ENCODE data around the gene NSMCE1.

NSMCE1 gene

GRCh38 chr16:27311897-27312303 lies 43.3 kb upstream of the NSMCE1 start:
- H3K4me1 ChIP-seq (ENCODE audit: control insufficient read depth, insufficient read depth, low read length): peaks cover 6% of the 10 kb centered on the region; the same call in 1 of the 2 replicates
- no peak overlapping the region for H3K27ac ChIP-seq (ENCODE audit: low read depth, low read length)
- no peak overlapping the region for H3K9ac ChIP-seq (ENCODE audit: low read depth, low read length)
- no peaks in the 10 kb centered on the region for H3K36me3 ChIP-seq (ENCODE audit: control insufficient read depth, insufficient read depth, low read length)
- H3K9me3 ChIP-seq (ENCODE audit: control insufficient read depth, insufficient read depth, low read length): no peaks in the 10 kb centered on the region
- peaks cover 9% of the 10 kb centered on the region for H3K27me3 ChIP-seq (ENCODE audit: control insufficient read depth, insufficient read depth, low read length)
- no peak overlapping the region for H3K4me3 ChIP-seq (ENCODE audit: low read depth, low read length)

- H3K4me1 ChIP-seq (ENCODE audit: control insufficient read depth, insufficient read depth, low read length): peaks cover 6% of the 10 kb centered on the region; the same call in 1 of the 2 replicates
- no peak overlapping the region for H3K9ac ChIP-seq (ENCODE audit: low read depth, low read length)
- no peaks in the 10 kb centered on the region for H3K9me3 ChIP-seq (ENCODE audit: control insufficient read depth, insufficient read depth, low read length)
- no peak overlapping the region for H3K4me3 ChIP-seq (ENCODE audit: low read depth, low read length)
- peaks cover 9% of the 10 kb centered on the region for H3K27me3 ChIP-seq (ENCODE audit: control insufficient read depth, insufficient read depth, low read length)
- H3K27ac ChIP-seq (ENCODE audit: low read depth, low read length): no peak overlapping the region
- no peaks in the 10 kb centered on the region for H3K36me3 ChIP-seq (ENCODE audit: control insufficient read depth, insufficient read depth, low read length)
Observed at GRCh38 chr16:27311448-27311830, 42.9 kb upstream of the NSMCE1 start.

DNA sequence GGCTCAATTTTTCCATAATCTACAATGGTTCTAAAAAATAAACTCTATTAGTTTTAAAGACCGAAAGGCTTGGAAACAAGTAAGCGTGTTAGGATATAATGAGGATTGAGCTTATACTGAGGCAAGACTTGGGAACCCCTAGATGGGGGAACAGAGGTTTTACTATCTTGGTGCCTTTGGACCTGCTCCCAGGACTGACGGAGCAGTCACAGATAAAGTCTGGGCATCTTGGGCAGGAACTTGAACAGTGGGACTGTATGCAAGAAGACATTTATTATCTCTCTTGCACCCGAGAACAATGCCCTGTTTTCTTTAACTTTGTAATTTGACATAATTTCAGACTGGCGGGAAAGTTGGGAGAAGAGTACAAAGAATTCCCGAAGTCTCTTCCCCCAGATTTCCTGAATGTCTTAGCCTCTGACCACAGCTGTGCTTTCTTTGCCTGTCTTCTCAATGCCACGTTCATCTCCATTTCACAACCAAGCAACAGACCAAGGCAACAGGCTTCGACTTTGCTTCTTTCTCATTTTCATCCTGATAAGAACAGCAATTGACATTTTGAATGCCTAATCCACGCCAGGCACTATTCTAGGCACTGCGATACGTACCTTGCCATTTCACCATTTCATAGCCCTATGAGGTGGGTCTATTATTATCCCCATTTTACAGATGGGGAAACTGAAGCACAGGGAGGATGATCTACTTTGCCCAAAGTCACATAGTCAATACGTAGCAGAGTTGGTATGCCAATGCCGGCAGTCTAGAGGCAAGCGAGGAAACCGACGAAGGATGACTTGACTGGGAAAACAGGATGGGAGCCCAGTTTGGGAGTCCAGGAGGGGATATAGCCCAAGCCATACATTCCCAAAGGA lies 42.2 kb upstream of the NSMCE1 start:
- no peak overlapping the region for H3K4me3 ChIP-seq (ENCODE audit: low read depth, low read length)
- peaks cover 9% of the 10 kb centered on the region for H3K27me3 ChIP-seq (ENCODE audit: control insufficient read depth, insufficient read depth, low read length)

GRCh38 chr16:27308792-27309191 lies 40.2 kb upstream of the NSMCE1 start:
- H3K4me1 ChIP-seq (ENCODE audit: control insufficient read depth, insufficient read depth, low read length): no peaks in the 10 kb centered on the region
- no peaks in the 10 kb centered on the region for H3K9me3 ChIP-seq (ENCODE audit: control insufficient read depth, insufficient read depth, low read length)
- H3K27me3 ChIP-seq (ENCODE audit: control insufficient read depth, insufficient read depth, low read length): peaks cover 6% of the 10 kb centered on the region
- H3K36me3 ChIP-seq (ENCODE audit: control insufficient read depth, insufficient read depth, low read length): no peaks in the 10 kb centered on the region
- H3K9ac ChIP-seq (ENCODE audit: low read depth, low read length): no peak overlapping the region
- no peak overlapping the region for H3K4me3 ChIP-seq (ENCODE audit: low read depth, low read length)
- no peak overlapping the region for H3K27ac ChIP-seq (ENCODE audit: low read depth, low read length)

More for the DNA sequence above, 42.2 kb upstream of the NSMCE1 start:
- H3K9me3 ChIP-seq (ENCODE audit: control insufficient read depth, insufficient read depth, low read length): no peaks in the 10 kb centered on the region
- peaks cover 6% of the 10 kb centered on the region; the same call in 1 of the 2 replicates for H3K4me1 ChIP-seq (ENCODE audit: control insufficient read depth, insufficient read depth, low read length)
- H3K9ac ChIP-seq (ENCODE audit: low read depth, low read length): no peak overlapping the region
- no peak overlapping the region for H3K27ac ChIP-seq (ENCODE audit: low read depth, low read length)
- H3K36me3 ChIP-seq (ENCODE audit: control insufficient read depth, insufficient read depth, low read length): no peaks in the 10 kb centered on the region

- Histone ChIP-seq H3K4me3 (ENCODE audit: low read depth, low read length) (no peak overlapping the region), H3K4me1 (ENCODE audit: control insufficient read depth, insufficient read depth, low read length) (no peaks in the 10 kb centered on the region), H3K27ac (ENCODE audit: low read depth, low read length) (no peak overlapping the region), H3K9me3 (ENCODE audit: control insufficient read depth, insufficient read depth, low read length) (no peaks in the 10 kb centered on the region), H3K27me3 (ENCODE audit: control insufficient read depth, insufficient read depth, low read length) (peaks cover under 1% of the 10 kb centered on the region; the same call in 1 of the 2 replicates), H3K36me3 (ENCODE audit: control insufficient read depth, insufficient read depth, low read length) (no peaks in the 10 kb centered on the region), H3K9ac (ENCODE audit: low read depth, low read length) (no peak overlapping the region)
Observed at GRCh38 chr16:27305839-27306442, 37.4 kb upstream of the NSMCE1 start.

DNA sequence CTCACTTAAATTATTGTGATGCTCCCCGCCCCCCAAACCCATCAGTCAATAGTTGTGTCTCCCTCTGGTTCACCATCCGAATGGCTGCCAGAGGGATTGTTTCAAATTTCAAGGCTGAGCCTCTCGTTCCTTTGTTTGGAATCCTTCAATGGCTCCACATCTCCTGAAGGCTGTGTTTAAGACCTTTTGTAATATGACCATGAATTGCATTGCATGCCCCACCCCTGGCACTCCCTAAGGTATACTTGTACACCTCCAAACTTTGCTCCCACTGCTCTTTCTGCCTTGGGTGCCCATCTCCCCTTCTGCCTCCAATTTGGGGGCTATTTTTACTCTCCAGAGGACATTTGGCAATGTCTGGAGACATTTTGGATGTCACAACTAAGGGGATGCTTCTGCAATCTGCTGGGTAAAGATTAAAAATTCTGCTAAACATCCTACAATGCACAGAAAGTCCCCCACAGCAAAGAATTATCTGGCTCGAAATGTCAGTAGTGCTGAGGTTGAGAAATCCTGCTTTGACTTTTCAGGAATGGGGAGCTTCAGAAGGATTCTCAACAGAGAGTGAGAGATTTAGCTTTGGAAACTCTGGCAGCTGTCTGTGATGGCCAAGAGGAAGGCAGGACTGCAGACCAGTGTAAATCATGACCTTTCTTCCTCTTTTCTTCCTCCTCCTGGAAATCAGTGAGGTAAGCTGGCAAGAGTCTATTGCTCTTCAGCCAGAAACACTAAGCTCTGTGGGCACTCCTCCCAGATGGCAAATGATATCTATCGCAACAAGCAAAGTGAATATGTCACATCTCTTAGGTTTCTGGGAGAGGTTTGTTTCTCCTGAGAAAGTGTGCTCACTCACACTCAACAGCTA lies 36.5 kb upstream of the NSMCE1 start:
- no peaks in the 10 kb centered on the region for H3K9me3 ChIP-seq (ENCODE audit: control insufficient read depth, insufficient read depth, low read length)
- no peak overlapping the region for H3K27ac ChIP-seq (ENCODE audit: low read depth, low read length)
- no peaks in the 10 kb centered on the region for H3K27me3 ChIP-seq (ENCODE audit: control insufficient read depth, insufficient read depth, low read length)
- no peak overlapping the region for H3K9ac ChIP-seq (ENCODE audit: low read depth, low read length)
- no peaks in the 10 kb centered on the region for H3K36me3 ChIP-seq (ENCODE audit: control insufficient read depth, insufficient read depth, low read length)
- no peak overlapping the region for H3K4me3 ChIP-seq (ENCODE audit: low read depth, low read length)
- no peaks in the 10 kb centered on the region for H3K4me1 ChIP-seq (ENCODE audit: control insufficient read depth, insufficient read depth, low read length)

- H3K9ac ChIP-seq (ENCODE audit: low read depth, low read length): no peak overlapping the region
- no peaks in the 10 kb centered on the region for H3K9me3 ChIP-seq (ENCODE audit: control insufficient read depth, insufficient read depth, low read length)
- no peaks in the 10 kb centered on the region for H3K27me3 ChIP-seq (ENCODE audit: control insufficient read depth, insufficient read depth, low read length)
- H3K4me1 ChIP-seq (ENCODE audit: control insufficient read depth, insufficient read depth, low read length): no peaks in the 10 kb centered on the region
- H3K36me3 ChIP-seq (ENCODE audit: control insufficient read depth, insufficient read depth, low read length): no peaks in the 10 kb centered on the region
- no peak overlapping the region for H3K27ac ChIP-seq (ENCODE audit: low read depth, low read length)
- H3K4me3 ChIP-seq (ENCODE audit: low read depth, low read length): no peak overlapping the region
Observed at GRCh38 chr16:27304102-27304501, 35.5 kb upstream of the NSMCE1 start.

GRCh38 chr16:27303256-27304100 lies 34.9 kb upstream of the NSMCE1 start:
- H3K27ac ChIP-seq (ENCODE audit: low read depth, low read length): no peak overlapping the region
- H3K9ac ChIP-seq (ENCODE audit: low read depth, low read length): no peak overlapping the region
- H3K36me3 ChIP-seq (ENCODE audit: control insufficient read depth, insufficient read depth, low read length): no peaks in the 10 kb centered on the region
- H3K4me1 ChIP-seq (ENCODE audit: control insufficient read depth, insufficient read depth, low read length): no peaks in the 10 kb centered on the region
- H3K9me3 ChIP-seq (ENCODE audit: control insufficient read depth, insufficient read depth, low read length): no peaks in the 10 kb centered on the region
- H3K27me3 ChIP-seq (ENCODE audit: control insufficient read depth, insufficient read depth, low read length): no peaks in the 10 kb centered on the region
- no peak overlapping the region for H3K4me3 ChIP-seq (ENCODE audit: low read depth, low read length)

- H3K27ac ChIP-seq (ENCODE audit: low read depth, low read length): no peak overlapping the region
Observed at GRCh38 chr16:27302126-27302525, 33.6 kb upstream of the NSMCE1 start.

GRCh38 chr16:27301236-27301861 lies 32.8 kb upstream of the NSMCE1 start:
- Histone ChIP-seq H3K9me3 (ENCODE audit: control insufficient read depth, insufficient read depth, low read length) (no peaks in the 10 kb centered on the region), H3K36me3 (ENCODE audit: control insufficient read depth, insufficient read depth, low read length) (no peaks in the 10 kb centered on the region), H3K4me3 (ENCODE audit: low read depth, low read length) (no peak overlapping the region), H3K27ac (ENCODE audit: low read depth, low read length) (no peak overlapping the region), H3K27me3 (ENCODE audit: control insufficient read depth, insufficient read depth, low read length) (no peaks in the 10 kb centered on the region), H3K4me1 (ENCODE audit: control insufficient read depth, insufficient read depth, low read length) (no peaks in the 10 kb centered on the region), H3K9ac (ENCODE audit: low read depth, low read length) (no peak overlapping the region)

More at GRCh38 chr16:27302126-27302525, 33.6 kb upstream of the NSMCE1 start:
- no peaks in the 10 kb centered on the region for H3K4me1 ChIP-seq (ENCODE audit: control insufficient read depth, insufficient read depth, low read length)
- H3K27me3 ChIP-seq (ENCODE audit: control insufficient read depth, insufficient read depth, low read length): no peaks in the 10 kb centered on the region
- H3K4me3 ChIP-seq (ENCODE audit: low read depth, low read length): no peak overlapping the region
- no peak overlapping the region for H3K9ac ChIP-seq (ENCODE audit: low read depth, low read length)
- no peaks in the 10 kb centered on the region for H3K9me3 ChIP-seq (ENCODE audit: control insufficient read depth, insufficient read depth, low read length)
- no peaks in the 10 kb centered on the region for H3K36me3 ChIP-seq (ENCODE audit: control insufficient read depth, insufficient read depth, low read length)
